ENCODE data around the gene NDUFA6. TPM values are rescaled to one million over a fixed set of nuclear protein-coding genes. Genes with fewer than 3 reads are reported as not detected.
"Not testable (repeated sequence)": the region's sequence is repeated elsewhere in the genome, so short reads cannot be mapped to it uniquely, and the experiment has no call there.

Gene NDUFA6
- total RNA-seq (2014; rRNA removed; shearing (Covaris generic)), result 51.7 and 61.6 TPM in 2 replicates
- polyA plus RNA-seq (2015; cell fraction: cytosol; rRNA removed), result 39.5 and 42.0 TPM in 2 replicates
- 18.4 and 19.7 TPM in 2 replicates for polyA plus RNA-seq (2015; cell fraction: nucleus; rRNA removed)

DNA sequence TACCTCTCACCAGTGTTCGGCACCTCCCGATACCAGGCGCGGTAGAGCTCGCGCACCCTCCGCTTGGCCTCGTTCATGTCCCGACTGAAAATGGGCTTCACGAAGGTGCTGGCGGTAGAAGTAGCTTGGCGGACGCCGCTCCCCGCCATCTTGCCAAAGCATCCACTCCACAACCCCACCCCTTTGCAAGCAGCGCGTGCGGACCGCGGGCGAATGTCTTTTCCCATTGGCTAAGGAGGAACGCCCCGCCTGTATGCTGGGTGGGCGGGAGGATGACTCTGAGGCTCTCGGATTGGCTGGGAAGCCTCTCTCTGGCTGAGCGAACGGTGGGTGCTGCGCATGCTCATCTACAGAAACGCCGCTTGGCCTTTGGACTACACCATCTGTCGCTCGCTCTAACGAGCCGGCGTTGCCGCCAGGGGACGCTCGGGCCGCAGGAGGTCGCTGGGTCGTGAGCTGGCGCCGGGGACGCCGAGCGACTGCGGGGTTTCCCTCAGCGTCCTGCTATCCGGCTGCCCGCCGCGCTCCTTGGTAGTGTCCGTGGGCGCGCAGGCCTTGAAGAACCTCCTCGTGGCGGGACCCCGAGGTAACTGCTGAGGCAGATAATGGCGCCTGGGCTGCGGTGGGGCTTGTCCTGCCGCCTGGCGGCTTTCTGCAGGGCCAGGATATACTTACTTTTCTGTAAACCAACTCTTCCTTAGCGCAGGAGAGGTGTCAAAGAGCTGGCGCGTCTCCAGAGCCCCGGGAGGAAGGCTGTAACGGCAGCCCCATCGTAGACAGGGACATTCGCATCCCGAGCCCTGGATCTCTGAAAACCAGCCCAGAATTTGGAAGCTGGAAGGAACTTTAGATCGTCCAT lies at the start of gene NDUFA6:
Gene NDUFA6, minus strand, starts transcription at position 177 of the 859 bp plus-strand sequence. Its CDS starts 28 bp downstream, at position 149.
- DNase-seq (ENCODE audit: low read depth), result peak; percentile 99

DNA sequence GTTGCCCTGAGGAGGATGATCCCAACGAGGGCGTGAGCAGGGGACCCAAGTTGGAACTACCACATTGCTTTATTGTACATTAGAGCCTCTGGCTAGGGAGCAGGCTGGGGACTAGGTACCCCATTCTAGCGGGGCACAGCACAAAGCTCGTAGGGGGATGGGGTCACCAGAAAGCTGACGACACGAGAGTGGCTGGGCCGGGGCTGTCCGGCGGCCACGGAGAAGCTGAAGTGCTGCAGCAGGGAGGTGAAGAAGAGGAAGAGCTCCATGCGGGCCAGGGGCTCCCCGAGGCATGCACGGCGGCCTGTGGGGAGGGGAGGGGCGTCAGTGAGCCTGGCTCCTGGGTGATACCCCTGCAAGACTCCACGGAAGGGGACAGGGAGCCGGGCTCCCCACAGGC lies 49.6 kb upstream of the NDUFA6 start:
- not testable (repeated sequence) for DNase-seq (ENCODE audit: low read depth)

DNA sequence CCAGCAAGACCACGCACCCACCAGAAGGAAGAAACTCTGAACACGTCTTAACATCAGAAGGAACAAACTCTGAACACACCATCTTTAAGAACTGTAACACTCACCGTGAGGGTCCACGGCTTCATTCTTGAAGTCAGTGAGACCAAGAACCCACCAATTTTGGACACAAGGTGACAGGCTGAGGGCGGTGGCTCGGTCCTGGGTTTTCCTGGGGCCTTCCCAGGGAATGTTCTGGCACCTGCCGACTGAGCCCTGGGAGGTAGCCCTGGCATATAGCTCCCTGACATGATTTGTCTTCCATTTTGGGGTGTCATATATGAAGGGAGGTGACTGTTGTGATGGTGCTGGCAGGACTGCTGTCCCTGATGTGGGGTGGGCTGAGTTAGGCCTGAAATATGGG lies 48.9 kb upstream of the NDUFA6 start:
- not testable (repeated sequence) for DNase-seq (ENCODE audit: low read depth)

DNA sequence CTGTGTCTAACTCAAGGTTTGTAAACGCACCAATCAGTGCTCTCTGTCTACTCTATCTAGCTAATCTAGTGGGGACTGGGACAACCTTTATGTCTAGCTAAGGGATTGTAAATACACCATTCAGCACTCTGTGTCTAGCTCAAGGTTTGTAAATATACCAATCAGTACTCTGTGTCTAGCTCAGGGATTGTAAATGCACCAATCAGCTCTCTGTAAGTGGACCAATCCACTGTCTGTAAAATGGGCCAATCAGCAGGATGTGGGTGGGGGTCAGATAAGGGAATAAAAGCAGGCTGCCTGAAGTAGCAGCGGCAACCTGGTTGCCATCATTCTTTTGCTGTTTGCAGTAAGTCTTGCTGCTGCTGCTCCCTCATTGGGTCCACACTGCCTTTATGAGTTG lies 48.4 kb upstream of the NDUFA6 start:
- DNase-seq (ENCODE audit: low read depth), result no peak

DNA sequence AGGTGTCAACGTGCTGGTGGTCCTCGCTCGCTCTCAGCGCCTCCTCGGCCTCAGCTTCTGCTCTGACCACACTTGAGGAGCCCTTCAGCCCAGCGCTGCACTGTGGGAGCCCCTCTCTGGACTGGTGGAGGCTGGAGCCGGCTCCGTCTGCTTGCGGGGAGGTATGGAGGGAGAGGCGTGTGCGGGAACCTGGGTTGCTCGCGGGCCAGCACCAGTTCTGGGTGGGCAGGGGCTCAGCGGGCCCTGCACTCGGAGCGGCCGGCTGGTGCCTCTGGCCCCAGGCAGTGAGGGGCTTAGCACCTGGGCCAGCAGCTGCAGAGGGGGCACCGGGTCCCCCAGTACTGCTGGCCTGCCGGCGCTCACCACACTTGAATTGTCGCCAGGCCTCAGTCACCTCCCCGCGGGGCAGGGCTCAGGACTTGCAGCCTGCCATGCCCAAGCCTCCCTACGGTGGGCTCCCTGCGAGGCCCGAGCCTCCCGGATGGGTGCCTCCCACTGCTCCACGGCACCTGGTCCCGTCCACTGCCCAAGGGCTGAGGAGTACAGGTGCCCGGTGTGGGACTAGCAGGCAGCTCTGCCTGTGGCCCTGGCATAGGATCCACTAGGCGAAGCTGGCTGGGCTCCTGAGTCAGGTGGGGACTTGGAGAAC lies 47.7 kb upstream of the NDUFA6 start:
- no peak for DNase-seq (ENCODE audit: low read depth)

DNA sequence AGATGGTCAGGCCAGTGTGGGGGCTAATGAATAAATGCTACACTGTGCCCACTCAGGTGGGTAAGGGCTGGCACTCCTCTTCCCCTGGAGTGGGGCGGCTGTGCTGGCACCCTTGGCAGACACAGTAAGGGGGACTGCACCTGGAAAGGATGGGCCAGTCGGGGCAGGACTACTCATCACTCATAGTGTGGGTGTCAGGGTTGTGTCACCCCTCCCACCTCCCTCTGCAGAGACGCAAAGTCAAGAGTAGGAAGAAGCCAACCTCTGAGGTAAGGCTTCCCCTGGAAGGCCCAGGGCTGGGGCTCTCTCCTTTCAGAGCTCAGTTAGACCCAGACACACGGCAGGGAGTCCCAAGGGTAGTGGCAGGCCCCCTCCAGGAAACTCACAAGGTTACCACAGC lies 45.1 kb upstream of the NDUFA6 start:
- not testable (repeated sequence) for DNase-seq (ENCODE audit: low read depth)

DNA sequence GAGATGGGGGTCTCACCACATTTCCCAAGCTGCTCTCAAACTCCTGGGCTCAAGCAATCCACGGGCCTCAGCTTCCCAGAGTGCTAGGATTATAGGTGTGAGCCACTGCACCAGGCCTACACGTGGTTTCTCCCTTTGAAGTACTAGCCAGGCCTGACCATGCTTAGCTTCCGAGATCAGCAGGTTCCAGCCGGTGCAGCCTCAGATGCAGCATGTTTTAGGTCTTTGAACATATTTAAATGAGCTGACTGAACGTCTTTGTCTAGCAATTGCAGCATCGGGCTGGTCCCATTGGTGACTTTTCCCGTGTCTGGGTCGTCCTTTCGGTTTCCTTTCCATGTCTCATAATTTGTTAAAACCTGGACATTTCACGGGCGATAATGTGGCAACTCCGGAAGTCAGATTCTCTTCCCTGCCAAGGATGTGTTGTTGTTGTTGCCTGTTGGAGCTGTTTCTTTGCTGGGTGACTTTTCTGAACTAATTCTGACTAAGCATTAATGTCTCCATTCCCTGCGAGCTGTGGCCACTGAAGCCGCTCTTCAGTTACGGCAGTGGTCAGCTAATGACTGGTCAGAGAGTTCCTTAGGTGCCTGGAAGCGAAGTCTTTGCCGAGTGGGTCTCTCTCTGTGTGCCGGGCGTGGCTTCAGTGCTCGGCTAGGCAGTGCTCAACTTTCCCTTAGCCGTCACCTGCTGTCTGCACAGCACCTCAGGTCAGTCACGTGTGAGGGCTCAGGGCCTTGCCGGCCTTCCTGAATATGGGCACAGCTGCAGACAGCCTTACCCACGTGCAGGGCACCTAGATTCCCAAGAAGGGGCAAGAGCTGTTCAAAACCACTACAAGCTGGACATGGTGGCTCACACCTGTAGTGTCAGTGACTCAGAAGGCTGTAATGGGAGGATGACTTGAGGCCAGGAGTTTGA lies 43.8 kb upstream of the NDUFA6 start:
- DNase-seq (ENCODE audit: low read depth), result no peak

DNA sequence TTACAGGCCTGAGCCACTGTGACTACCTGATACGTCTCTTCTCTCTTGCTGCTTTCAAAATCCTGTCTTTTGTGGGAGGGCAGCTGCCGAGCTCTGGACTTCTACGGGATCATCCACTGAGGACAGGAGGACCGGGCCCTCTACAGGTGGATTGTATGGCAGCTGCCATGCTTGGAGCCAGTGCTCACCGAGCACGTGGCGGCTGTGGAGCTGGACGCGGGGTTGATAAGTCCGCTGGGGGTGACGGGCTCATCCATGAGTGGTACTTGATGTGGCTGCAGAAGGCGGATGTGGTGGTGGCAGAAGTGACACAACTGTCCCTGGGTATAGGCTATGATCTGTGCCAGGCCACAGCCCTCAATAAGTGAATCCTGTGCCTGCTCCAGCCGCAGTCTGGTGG lies 41.9 kb upstream of the NDUFA6 start:
- DNase-seq (ENCODE audit: low read depth), result no peak

DNA sequence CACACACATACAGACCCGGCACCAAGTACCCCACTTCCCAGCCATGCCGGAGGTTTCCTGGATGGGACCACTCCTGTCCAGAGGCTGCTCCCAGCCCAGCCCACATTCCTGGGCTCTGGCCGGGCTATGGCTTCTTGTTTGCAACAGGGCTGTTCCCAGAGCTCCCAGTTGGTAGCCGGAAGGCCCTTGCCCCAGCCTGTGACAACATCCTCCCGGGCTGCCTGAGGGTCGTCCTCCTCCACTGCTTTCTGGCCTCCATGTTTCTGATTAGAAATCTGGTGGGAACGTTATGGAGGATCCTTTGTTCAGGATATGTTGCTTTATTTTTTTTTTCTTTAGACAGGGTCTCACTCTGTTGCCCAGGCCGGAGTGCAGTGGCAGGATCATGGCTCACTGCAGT lies 41.0 kb upstream of the NDUFA6 start:
- no peak for DNase-seq (ENCODE audit: low read depth)

DNA sequence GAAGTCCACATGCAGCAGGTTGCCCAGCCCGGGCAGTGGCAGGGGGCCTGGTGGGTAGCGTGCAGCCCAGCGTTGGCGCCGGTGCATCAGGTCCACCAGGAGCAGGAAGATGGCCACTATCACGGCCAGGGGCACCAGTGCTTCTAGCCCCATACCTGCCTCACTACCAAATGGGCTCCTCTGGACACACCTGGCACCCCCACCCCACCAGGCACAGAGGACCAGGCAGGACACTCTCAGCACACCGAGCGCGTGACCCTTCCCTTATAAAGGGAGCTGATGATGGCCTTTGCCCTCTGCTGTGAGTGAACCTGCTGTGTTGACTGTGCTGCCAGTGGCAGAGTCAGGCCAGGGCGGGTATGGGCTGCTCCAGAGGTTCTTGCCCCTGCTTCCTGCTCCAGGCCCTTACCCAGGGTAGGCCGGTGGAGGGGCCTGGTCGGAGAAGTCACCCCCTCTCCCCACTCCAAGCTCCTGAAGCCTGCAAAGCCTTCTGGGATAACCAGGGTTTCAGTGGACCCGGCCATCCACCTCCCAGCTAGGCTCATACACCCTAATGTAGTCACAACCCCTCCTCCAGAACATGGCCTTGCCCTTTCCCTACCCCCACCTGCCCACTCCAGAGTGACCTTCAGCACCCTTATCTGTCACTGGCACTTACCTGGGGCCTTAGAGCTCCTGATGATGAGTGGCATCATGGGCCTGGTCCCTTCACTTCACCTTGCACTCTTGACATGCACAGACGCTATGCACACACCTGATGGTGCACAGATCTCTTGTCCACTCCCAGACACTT lies 40.3 kb upstream of the NDUFA6 start, which contains the start of gene CYP2D6:
Gene CYP2D6, minus strand, starts transcription at position 172 of the 793 bp plus-strand sequence. Its CDS starts 19 bp downstream, at position 153.
- not testable (repeated sequence) for DNase-seq (ENCODE audit: low read depth)

DNA sequence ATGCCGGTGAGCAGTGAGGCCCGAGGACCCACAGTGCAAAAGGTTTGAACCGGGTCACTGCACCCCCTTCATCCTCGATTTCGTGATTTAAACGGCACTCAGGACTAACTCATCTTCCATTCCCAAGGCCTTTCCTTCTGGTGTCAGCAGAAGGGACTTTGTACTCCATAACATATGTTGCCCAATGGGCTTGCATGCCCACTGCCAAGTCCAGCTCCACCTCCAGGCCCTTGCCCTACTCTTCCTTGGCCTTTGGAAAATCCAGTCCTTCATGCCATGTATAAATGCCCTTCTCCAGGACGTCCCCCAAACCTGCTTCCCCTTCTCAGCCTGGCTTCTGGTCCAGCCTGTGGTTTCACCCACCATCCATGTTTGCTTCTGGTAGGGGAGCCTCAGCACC lies 39.6 kb upstream of the NDUFA6 start:
- not testable (repeated sequence) for DNase-seq (ENCODE audit: low read depth)

DNA sequence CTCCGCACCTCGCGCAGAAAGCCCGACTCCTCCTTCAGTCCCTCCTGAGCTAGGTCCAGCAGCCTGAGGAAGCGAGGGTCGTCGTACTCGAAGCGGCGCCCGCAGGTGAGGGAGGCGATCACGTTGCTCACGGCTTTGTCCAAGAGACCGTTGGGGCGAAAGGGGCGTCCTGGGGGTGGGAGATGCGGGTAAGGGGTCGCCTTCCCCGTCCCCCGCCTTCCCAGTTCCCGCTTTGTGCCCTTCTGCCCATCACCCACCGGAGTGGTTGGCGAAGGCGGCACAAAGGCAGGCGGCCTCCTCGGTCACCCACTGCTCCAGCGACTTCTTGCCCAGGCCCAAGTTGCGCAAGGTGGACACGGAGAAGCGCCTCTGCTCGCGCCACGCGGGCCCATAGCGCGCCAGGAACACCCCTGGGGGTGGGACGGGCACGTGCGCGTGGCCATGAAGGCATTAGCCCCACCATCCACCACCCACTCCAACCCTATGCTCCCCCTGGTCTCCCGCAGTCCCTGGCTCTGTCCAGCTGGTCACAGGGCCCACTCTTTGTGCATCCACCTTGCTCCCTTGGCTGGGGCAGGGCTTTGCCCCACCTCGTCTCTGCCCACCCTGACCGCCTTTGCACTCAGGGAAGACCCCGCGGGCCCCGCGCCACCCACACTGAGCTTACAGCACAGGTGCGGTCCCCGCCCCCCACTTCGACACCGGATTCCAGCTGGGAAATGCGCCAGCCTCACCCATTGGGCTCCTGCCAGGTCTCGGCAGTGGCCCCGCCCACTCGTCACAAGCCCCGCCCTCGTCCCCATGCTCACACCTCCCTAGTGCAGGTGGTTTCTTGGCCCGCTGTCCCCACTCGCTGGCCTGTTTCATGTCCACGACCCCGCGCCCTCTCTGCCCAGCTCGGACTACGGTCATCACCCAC lies 38.5 kb upstream of the NDUFA6 start:
- not testable (repeated sequence) for DNase-seq (ENCODE audit: low read depth)

DNA sequence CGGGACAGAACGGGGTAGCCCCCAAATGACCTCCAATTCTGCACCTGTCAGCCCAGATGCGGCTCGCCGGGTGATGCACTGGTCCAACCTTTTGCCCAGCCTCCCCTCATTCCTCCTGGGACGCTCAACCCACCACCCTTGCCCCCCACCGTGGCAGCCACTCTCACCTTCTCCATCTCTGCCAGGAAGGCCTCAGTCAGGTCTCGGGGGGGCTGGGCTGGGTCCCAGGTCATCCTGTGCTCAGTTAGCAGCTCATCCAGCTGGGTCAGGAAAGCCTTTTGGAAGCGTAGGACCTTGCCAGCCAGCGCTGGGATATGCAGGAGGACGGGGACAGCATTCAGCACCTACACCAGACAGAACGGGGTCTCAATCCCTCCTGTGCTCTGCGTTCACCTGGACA lies 37.4 kb upstream of the NDUFA6 start:
- not testable (repeated sequence) for DNase-seq (ENCODE audit: low read depth)

DNA sequence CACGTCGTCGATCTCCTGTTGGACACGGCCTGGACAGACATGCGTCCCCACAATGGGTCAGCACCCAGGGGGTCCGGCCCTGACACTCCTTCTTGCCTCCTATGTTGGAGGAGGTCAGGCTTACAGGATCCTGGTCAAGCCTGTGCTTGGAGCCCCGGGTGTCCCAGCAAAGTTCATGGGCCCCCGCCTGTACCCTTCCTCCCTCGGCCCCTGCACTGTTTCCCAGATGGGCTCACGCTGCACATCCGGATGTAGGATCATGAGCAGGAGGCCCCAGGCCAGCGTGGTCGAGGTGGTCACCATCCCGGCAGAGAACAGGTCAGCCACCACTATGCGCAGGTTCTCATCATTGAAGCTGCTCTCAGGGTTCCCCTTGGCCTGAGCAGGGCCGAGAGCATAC lies 37.0 kb upstream of the NDUFA6 start:
- no peak for DNase-seq (ENCODE audit: low read depth)

DNA sequence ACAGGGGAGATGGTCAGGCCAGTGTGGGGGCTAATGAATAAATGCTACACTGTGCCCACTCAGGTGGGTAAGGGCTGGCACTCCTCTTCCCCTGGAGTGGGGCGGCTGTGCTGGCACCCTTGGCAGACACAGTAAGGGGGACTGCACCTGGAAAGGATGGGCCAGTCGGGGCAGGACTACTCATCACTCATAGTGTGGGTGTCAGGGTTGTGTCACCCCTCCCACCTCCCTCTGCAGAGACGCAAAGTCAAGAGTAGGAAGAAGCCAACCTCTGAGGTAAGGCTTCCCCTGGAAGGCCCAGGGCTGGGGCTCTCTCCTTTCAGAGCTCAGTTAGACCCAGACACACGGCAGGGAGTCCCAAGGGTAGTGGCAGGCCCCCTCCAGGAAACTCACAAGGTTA lies 33.0 kb upstream of the NDUFA6 start:
- DNase-seq (ENCODE audit: low read depth), result not testable (repeated sequence)

DNA sequence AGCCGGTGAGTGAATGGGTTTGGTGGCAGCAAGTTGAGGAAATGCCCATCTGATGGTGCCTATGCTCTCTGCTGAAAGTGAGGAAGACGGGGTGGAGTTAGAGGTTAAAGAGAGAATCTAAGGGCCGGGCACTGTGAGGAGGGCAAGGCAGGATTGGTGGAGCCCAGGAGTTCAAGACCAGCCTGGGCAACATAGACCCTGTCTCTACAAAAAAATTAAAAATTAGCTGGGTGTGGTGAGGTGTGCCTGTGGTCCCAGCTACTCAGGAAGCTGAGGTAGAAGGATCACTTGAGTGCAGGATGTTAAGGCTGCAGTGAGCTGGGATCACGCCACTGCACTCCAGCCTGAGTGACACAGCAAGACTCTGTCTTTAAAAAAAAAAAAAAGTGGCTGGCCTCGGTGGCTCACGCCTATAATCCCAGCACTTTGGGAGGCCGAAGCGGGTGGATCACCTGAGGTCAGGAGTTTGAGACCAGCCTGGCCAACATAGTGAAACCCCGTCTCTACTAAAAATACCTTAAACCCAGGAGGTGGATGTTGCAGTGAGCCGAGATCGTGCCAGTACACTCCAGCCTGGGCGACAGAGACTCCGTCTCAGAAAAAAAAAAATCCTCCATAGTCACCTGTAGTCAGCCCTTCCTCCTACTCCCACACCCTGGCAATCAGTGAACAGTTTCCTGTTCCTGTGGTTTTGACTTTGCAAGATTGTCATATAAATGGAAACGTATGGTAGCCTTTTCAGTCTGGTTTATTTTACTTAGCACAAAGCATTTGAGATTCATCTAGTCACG lies 29.9 kb upstream of the NDUFA6 start:
- not testable (repeated sequence) for DNase-seq (ENCODE audit: low read depth)

DNA sequence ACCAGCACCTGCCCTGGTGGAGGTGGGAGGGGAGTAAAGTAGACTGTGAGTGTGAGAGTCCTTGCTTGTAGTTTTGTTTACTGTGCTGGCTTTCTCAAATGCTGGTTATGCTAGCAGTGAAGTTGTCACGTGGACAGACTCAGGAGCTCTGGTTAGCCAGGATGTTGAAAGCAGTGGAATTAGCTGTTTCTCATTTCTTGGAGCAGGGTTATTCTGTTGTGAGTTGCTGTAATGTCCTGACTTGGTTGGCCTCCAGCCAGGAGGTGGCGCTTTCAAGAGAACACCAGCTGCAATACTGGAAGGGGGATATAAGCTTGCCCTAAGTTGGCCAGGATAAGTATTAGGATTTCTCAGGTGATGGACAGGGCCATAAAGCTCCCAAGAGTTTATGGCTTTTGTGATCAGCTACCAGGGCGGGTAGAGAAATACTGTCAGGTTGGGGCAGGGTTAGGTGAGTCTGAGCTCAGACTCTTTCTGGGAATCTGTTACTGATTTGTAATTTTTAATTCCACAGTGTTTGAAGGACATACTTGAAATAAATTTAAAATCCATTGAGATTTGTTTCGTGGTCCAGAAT lies 26.4 kb upstream of the NDUFA6 start:
- DNase-seq (ENCODE audit: low read depth), result no peak

DNA sequence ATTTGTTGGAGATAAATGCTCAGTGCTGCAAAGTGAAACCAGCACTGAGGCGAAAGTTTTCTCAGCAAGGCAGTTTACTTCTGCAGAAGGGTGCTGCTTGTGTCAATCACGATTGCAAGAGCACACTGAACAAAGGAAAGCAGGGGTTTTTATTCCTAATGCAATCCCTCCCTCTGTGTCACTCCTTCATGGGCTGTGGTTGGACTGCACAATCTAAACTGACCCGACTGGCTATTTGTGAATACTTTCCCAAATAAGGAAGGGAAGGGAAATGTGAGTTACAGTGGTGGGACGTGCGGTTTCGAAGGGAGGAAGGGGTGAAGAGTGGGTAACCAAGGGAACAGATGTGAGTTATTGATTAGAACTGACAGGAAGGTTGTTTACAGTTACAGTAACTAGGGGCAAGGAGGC lies 24.9 kb upstream of the NDUFA6 start:
- DNase-seq (ENCODE audit: low read depth), result not testable (repeated sequence)

Measured in HT1080 (cell line).